Omental fat pad (tissue), 4 donors: Measurements from ENCODE around the gene CMTM1. TPM values are rescaled to one million over a fixed set of nuclear protein-coding genes. Genes with fewer than 3 reads are reported as not detected.

Source experiments
- ATAC-seq: fragments of 150-250 bp; one replicate; pipeline ENCODE4 v1.9.1; 2016; ENCODE audit warnings: mild to moderate bottlenecking, moderate library complexity; ENCODE audit not compliant: low FRiP score
- DNase-seq: peaks from one replicate; pipeline ENCODE4 v3.0.0-alpha.2; 2019; ENCODE audit warnings: low spot score
- CTCF ChIP-seq, 3 donors: fragments of 450-650 bp; IDR thresholded peaks; one replicate each; pipeline ENCODE4 v1.5.1; 2016 to 2017; ENCODE audit warnings: antibody characterized with exemption in 3 of 3, mild to moderate bottlenecking in 3 of 3, moderate library complexity in 2 of 3
- total RNA-seq, 4 donors: library from RNA; depleted of rRNA; stranded (reverse); fragments of >200 nt; gene quantifications; one replicate each; pipeline ENCODE4 v1.1.0, GENCODE V29; 2016

Gene CMTM1
- total RNA-seq, 4 donors from 2014 or later, result 0.93 to 1.1 (median 0.98) TPM

GRCh38 chr16:66539623-66540469, 26.4 kb upstream of the CMTM1 start:
- DNase-seq (no peak), ATAC-seq (no peak)
- no peak for TF ChIP-seq CTCF (IDR thresholded peaks at IDR 0.05)

- ATAC-seq, result no peak
- no peak for TF ChIP-seq CTCF (IDR thresholded peaks at IDR 0.05)
- DNase-seq, result no peak
These were observed 24.6 kb upstream of the CMTM1 start for GRCh38 chr16:66541388-66542355.

GRCh38 chr16:66542396-66542795, 23.8 kb upstream of the CMTM1 start:
- ATAC-seq (no peak), DNase-seq (no peak)
- TF ChIP-seq CTCF (IDR thresholded peaks at IDR 0.05), result no peak

GRCh38 chr16:66543541-66543940, 22.7 kb upstream of the CMTM1 start:
- TF ChIP-seq CTCF (IDR thresholded peaks at IDR 0.05), result no peak
- no peak for DNase-seq
- ATAC-seq, result no peak

- TF ChIP-seq CTCF (IDR thresholded peaks at IDR 0.05), result no peak
- DNase-seq (no peak), ATAC-seq (no peak)
These were observed 22.1 kb upstream of the CMTM1 start for GRCh38 chr16:66544016-66544757.

GRCh38 chr16:66547101-66547989, 18.9 kb upstream of the CMTM1 start:
- ATAC-seq, result no peak

More at GRCh38 chr16:66547101-66547989, 18.9 kb upstream of the CMTM1 start:
- DNase-seq, result no peak
- no peak for TF ChIP-seq CTCF (IDR thresholded peaks at IDR 0.05)
